NK-92 (cell line): ENCODE measurements around the gene AQP5.

Experiments used
- DNase-seq: peaks from one replicate; lab custom pipeline; 2025; ENCODE audit not compliant: unreplicated experiment; lab: John Stamatoyannopoulos, UW

Gene AQP5

DNA sequence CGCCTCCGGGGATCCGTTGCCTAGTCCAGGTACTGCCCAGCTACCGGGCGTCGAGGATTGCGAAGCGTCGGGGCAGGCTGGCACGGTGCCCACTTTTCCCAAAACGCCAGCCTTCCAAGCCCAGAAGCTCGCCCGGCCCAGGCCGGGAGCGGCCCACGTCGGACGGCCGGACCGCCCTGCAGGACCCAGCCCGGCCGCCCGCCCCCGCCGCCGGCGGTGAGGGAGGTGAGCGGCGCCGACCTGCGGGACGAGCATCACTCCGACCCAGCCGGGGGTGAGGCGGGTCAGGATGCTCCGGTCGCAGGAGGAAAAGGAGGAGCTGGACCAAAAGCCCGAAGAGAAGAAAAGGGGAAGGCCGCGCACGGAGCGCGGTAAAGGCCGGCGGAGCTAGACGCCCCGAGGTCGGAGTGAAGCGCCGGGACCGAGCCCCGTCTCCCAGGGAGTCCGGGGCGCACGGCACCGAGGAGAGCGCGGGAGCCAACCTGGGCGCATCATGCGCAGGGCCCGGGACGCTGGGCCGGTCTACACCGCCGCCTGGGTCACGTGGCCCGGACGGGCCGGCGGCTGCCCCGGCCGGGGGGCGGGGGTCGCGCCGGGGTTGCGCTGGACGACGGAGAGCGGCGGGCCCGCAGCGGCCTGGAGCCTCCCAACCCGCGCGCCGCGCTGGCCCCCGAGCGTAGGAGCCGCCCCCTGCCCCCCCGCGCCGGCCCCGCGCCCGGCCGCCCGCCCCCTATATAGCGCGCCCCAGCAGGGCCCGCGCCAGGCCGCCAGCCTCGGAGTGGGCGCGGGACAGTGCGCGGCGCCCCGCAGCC is at the start of gene AQP5:
Gene AQP5, plus strand, starts transcription at position 762 of the 812 bp plus-strand sequence. CDS start 146 bp downstream, outside the sequence.
- no peak for DNase-seq

DNA sequence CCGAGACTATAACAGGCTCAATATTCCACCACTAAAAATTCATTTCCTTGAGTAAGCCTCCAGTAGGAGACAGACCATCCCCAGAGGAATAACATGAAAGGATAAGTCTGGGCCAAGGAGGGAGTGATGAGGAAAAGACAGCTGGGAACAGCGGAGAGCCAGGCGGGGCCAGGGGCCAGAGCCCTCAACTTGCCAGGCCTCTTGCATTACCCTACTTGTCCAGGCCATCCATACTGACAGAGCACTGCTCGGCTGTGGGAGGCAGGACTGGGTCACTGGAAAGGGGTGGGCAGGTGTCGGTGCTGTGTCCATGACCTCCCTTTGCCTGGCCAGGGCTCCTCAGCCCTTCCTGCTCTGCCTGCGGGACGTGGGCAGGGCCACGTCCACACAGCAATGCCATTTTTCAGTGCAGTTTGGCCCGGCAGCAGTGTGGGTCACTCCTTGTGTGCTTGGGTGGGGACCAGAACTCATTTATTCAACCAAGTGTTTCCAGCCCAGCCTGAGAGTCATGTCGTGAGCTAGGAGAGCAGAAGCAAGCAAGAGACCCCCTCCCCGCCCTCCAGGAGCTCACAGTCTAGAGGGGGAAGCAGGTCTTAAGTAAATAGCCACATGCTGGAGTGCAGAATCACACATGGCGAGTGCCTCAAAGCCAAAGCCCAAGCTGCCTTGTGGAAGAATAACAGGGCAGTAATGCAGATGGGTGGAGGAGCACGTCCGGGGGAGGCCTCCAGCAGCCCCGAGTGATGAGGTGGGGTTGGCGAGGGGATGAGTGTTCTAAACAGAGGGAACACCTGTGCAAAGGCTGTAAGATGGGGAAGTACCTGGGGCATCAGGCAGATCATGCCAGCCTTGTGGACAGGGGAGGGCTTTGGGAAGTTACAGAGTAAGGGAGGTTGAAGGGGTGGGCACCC is 49.1 kb upstream of the AQP5 start:
- DNase-seq = no peak

DNA sequence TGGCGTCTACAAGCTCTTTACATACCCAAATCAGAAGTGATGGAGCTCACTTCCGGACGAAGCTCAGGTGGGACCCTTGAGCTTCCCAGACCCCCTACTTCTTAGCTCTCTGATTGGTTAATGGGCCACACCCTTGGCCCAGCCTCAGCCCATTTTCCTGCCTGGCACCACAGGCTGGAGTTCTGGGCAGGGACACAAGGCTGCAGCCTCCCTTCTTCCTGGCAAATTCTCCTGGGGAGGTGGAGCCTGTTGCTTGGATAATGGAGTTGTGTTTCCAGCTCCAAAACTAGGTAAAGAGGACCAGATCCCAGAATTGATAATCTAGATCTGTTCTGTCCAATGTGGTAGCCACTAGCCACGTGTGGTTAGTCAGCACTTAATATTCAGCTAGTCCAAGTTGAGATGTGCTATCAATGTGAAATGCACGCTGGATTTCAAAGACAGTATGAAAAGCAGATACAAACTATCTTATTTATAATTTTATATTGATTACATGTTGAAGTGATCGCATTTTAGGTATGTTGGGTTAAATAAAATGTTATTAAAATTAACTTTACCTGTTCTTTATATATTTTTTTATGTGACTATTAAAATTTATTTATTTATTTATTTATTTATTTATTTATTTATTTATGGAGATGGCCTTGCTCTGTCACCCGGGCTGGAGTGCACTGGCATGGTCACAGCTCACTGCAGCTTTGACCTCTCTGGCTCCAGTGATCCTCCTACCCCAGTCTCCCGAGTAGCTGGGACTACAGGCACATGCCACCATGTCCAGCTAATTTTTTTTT is 45.3 kb upstream of the AQP5 start:
- no peak for DNase-seq

DNA sequence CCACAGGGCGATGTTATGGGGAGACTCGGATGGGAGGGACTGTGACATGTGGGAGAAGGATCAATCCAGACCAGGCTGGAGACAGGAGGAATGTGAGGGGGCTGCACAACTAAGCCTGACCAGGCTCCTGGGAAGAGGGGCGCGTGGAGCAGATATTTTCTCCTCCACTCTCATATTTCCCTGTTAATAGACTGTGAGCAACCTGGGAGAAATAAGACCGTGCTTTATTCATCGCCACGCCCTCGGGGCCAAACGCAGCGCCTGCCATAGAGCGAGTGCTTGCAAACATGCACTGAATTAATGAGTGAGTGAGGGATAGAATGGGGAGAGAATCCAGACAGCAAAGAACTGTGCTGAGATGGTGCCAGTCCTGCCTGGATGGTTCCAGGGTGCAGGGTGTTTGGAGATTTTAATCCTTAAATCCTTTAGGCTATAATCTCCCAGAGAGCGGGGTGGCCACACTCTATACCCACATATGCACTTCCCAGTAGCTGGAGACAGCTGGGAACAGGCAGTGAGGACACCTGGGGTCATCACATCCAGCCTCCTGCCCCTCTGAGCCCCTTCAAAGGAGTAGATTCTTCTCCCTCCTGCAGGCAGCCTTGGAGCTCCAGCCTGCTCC is 44.4 kb upstream of the AQP5 start:
- DNase-seq = no peak

DNA sequence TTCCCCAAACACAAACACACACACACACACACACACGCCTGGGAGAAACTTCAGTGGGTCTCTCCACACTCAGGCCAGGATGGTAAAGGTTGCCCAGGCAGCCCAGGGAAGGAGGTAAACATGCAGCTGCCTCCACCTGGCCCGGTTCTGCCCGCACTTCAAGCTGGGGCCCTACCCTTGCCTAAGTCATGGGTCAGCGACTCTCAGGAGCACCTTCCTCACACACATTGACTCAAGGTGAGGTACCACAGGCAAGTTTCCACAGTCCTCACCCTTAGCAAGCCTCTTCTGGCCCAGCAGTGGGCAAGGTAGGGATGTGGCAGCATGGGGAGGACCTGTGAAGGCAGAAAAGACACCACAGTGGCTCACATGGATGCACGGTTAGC is 43.9 kb upstream of the AQP5 start:
- no peak for DNase-seq

DNA sequence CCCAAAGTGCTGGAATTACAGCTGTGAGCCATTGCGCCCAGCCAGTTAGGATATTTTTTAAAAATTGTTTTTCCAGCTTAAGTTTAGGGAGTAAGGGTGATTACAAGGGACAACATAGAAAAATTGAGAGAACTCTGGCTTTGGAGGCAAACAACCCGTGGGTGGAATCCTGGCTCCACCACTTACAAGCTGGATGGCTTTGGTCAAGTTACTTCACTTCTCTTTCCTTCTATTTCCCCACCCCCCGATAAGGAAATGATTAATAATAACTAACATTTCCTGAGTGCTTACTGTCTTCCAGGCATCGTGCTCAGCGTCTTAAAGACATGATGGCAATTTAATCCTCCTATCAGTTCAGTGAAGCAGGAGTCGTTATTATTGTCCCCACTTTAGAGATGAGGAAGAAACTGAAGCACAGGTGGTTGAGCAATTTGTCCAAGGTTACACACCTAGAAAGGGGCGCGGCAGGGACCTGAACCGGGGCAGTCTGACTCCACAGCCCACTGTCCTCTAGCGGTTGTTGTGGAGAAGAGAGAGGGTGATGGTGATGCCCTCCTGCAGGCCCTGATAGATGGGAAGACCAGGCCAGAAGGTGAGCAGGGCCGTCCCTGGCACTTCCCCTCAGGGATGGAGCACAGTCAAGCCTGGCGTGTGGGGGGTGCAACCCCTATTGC is 41.3 kb upstream of the AQP5 start:
- DNase-seq = no peak

DNA sequence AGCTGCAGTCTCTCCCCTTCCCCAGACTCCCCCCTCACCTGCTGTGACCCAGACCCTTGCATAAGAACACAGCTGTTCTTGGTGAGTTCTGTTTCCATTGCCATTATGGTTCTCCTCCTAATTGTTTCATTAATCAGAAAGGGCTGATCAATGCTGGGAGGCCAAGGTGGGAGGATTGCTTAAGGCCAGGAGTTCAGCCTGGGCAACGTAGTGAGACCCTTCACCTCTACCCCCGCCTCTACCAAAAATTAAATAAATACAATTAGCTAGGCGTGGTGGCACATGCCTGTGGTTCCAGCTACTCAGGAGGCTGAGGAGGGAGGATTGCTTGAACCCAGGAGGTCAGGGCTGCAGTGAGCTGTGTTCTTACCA is 40.8 kb upstream of the AQP5 start:
- no peak for DNase-seq

DNA sequence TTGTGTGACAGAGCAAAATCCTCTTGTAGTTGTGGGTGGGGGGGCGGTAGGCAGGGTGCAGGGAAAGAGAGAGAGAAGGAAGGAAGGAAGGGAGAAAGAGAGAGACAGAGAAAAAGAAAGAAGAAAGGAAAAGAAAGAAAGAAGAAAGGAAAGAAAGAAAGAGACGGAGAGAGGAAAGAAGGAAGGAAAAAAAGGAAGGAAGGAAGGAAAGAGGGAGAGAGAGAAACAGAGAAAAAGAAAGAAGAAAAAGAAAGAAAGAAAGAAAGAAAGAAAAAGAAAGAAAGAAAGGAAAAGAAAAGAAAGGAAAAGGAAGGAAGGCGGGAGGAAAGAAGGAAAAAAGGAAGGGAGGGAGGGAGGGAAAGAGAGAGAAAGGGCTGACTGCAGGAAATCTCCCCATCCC is 40.4 kb upstream of the AQP5 start:
- no peak for DNase-seq

DNA sequence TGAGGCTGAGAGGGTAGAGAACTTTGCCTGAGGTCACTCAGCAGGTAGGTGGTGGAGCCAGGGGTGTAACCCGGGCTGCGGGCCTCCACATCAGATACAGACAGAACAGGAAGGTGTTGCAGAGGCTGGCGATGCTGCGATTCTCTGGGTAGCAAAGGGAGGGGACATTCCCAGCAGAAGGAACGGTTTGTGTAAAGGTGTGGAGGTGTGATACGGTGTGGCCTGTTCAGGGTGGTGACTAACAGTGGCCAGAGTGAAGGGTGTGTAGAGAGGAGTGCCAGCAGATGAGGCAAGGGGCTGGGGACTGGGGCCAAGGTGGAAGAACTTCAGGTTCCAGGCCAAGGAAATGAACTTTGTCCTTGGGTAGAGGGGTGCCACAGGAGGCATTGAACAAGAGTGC is 39.7 kb upstream of the AQP5 start:
- no peak for DNase-seq

DNA sequence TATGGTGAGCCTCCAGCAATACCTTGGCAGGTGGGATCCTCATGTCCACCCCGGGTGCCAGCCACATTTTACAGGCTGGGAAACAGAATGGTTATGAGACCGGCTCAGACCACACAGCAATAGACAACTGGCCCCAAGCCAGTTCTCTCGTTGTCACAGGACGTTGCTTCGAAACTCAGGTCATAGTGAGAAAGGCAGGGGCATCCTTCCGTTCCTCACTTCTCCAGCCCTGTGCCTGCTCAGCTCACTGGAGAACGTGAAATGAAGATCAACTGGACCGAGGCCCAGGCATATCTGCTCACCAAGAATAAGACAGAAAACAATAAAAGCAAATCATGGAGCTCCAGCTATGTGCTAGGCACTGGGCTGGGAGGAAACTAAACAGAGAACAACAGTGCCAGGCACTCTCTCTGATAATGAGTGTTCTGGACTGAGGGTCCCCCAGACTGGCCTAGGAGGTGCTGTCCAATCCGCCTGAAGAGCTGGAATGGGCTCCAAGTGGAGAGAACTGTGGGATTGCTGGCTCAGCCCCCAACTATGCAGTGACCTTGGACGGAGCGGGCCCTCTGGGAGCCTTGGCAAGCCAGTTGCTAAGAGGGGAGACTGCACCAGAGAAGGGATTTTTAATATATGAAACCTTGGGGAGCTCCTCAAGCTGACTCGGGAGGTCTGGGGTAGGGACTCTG is 39.2 kb upstream of the AQP5 start:
- DNase-seq = no peak

DNA sequence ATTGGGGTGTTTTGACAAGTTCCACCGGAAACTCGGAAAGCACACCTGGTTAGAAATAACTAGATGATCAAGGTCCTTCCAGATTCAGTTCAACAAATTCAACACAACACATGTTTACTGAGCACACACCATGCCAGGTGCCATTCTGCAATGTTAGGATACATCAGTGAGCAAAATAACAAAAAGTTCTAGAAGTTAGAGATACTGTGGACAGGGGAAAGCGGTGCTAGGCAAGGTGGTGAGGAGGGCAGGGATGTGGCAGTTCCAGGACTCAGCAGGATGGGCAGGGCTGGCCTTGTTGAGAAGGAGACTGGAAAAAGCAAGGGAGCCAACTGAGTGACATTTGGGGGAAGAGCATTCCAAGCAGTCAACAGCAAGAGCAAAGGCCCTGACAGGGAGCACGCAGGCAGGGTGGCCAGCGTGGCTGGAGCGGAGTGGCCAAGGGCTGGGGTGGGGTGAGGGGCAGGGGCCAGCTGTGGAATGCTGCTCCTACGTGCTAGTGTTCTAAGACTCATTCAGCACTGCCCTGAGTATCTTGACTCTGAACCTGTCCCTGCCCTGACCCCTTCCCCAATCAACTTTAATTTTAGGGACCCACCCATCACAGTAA is 38.5 kb upstream of the AQP5 start:
- no peak for DNase-seq

DNA sequence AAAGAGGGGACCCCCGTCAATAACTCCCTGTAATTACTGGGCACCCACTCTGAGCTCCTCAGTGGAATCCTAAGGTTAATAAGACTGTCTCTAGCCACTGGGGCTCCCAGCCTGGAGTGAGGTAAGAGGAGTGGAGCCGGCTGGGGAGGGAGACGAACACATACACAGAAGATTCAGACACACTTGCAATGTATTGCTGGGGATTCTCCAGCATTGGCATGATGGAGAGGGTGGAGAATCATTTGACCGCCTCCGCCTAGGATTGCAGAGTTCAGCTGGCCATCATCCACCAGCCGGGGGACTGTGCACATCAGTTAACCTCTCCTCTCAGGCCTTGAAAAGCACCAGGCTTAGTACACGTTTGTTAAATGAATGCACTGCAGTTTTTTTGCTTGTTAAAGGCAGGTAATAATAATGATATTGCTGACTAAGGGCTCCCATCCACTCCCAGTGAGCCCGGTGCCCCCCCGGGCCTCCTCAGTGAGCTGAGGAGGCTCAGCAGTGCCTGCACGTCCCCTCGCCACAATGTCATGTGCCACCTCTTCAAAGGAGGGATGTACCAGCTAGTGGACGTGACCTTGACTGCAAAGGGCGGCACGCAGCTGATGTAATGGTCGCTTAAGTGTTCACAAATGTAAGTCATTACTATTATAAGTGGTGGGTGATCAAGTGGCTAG is 37.7 kb upstream of the AQP5 start:
- no peak for DNase-seq

DNA sequence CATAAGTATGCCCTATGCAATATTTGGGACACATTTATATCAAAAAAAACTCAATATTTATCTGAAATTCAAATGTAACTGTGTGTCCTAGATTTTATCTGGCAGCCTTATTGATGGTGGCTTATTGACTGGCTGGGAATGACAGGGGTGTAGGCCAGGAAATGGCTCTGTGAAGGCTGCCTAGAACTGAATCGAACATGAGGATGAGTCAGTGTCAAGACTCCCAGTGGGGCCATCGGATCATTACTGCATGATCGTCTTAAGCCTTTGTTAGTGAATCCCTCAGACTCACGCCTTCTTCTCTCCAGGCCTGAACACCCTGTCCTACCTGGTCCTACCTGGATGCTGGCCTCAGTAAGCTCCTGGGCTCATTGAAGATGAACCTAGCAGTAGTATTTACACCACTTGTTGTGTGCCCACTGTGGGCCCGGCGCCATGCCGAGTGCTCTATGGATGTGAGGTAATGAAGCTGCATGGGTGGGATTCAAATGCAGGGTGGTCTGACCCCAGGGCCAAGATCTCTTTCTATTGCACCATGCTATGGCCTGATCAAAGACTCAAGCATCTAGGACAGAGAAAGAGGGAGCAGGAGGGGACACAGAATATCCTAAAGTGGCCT is 36.9 kb upstream of the AQP5 start:
- DNase-seq = no peak

DNA sequence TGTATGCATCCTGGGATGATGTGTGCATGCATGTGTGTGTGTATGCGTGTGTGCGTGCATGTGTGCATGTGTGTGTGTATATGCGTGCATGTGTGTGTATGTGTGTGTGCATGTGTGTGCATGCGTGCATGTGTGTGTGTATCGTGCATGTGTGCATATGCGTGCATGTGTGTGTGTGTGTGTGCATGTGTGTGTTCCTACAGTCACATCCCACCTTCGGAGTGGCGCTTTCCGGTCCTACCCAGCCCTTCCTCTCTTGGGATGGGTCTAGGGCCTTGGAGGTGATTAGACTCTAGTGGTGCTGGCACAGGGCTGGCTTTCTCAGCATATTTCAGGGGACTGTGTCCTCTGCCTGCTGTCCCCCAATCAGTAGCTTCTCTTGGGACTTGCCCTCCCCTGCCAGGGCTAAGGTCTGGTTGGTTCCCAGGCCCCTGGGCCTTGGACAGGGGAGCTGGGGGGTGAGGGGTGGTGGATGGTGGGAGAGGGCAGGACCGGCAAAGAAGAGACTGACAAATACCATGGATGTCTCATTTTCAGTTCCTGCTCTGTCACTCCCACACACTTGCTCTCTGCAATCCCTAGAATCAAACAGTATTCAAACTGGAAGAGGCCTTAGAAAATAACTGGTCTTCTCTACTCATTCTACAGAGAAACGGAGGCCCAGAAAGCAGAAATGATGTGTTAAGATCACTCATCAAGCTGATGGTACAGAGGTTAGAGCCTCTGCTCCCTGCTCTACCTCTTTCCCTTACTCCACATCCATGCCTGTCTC is 36.1 kb upstream of the AQP5 start:
- no peak for DNase-seq

DNA sequence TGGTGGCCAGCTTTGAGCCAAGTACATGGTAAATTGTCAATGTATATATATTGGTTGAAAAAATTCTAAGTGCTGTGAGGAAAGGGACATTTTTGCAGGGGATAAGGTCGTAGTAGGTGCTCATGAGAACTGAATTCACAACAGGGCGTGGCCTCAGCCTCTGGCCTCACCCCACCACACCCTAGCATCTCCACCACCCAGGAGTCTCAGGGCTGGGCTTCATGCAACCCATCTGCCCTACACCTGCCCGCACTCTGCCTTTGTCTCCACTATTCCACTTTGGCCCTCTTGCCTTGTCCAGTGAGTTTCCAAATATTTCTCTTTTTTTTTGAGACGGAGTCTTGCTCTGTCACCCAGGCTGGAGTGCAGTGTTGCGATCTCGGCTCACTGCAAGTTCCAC is 33.2 kb upstream of the AQP5 start:
- DNase-seq = no peak

DNA sequence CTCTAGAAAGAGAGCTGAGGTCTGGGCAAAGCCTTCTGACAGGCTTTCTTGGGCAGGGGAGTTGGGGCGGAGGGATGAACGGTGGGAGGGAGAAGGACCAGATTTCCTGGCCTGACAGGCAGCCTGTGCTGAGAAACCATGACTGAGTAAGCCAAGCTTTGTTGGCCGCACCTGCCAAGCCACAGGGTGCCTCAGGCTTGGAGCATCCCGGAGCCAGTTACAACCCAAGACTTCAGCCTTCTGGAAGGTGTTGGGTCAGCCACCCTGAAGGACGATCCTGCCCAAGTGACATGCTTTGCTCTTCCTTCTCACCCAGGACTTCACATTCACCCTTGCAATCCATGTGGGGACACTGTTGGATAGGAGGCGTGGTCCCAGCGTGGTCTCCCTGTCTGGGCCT is 32.1 kb upstream of the AQP5 start:
- DNase-seq = no peak

DNA sequence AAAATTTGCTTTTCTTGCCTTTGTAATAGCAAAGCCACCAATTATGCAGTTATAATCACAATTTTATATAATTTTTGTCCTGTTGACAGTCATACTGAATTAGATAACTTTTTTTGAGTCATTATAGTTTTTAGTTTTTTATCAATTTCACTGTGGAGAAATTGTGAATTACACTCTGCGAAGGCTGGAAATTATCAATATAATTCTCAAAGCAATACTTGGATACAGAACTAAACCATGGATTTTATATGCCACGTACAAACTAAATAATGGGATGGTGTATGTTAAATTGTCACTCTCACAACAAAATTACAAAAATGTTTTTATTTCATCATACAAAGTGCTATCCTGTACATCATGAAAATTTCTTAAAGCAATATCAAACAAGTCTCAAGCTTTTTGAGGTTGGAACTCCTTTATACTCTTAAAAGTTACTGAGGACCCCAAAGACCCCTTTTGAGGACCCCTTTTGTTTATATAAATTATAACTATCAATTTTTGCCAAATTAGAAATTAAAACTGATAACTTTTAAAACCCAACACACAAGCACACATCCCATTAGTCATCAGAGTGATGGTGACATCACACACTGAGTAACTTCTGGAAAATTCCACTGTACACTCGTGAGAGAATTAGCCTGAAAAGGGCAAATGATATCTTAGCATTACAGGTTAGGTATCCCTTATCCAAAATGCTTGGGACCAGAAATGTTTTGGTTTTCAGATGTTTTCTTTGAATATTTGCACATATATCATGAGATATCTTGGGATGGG is 31.0 kb upstream of the AQP5 start:
- no peak for DNase-seq
